ENCODE measurements around the gene RBKS. TPM values are rescaled to one million over a fixed set of nuclear protein-coding genes. Genes with fewer than 3 reads are reported as not detected.

Gene RBKS
- total and polyA plus RNA-seq, 2 of the 8 experiments (the other 6 are each of a cell fraction or from before 2014, with no cell fraction given): 1.1 to 1.5 TPM

- H3K27me3 ChIP-seq (replicated peaks in 1 of 4; ENCODE audit: control insufficient read depth in 3 of 4, extremely low read depth in 1 of 4, insufficient read depth in 3 of 4, low read length in 3 of 4): no peaks in the 10 kb centered on the region
- no peak overlapping the region for H2BK120ac ChIP-seq (replicated peaks; ENCODE audit: low read depth, low read length)
- H2AFZ ChIP-seq (ENCODE audit: low read length): no peak overlapping the region
- no peak overlapping the region for H3K4me2 ChIP-seq (ENCODE audit: insufficient read depth in 1 of 2, low read depth in 2 of 2, low read length in 2 of 2)
- ChIA-PET POLR2A (ENCODE audit: partially characterized antibody) (no interaction called here), CTCF (ENCODE audit: partially characterized antibody) (interaction anchor here (0.6 to 1.2 kb wide), 2 partner anchors 12 to 20 kb away, joined by 3 read pairs; no protein-coding TSS in a partner anchor)
- H2AK5ac ChIP-seq (ENCODE audit: low read depth, low read length): no peak overlapping the region
- no peaks in the 10 kb centered on the region for H3K79me1 ChIP-seq (ENCODE audit: low read depth, low read length)
- H3K18ac ChIP-seq (ENCODE audit: extremely low read depth, low read length): no peak overlapping the region
- H4K20me1 ChIP-seq (replicated peaks in 1 of 2; ENCODE audit: control insufficient read depth in 1 of 2, insufficient read depth in 2 of 2, low read length in 2 of 2): peaks cover 0 to 2% of the 10 kb centered on the region in 2 experiments
- H2BK5ac ChIP-seq (ENCODE audit: low read depth, low read length): no peak overlapping the region
- H4K91ac ChIP-seq (replicated peaks; ENCODE audit: insufficient read length, low read length): no peak overlapping the region
- H3K9ac ChIP-seq (replicated peaks in 1 of 4; ENCODE audit: extremely low read depth in 1 of 4, low read depth in 3 of 4, low read length in 3 of 4): no peak overlapping the region
- no peak overlapping the region for H3K4ac ChIP-seq (replicated peaks; ENCODE audit: insufficient read length, low read depth, low read length)
- H3K23ac ChIP-seq (ENCODE audit: insufficient read length): no peak overlapping the region
- no peak for TF ChIP-seq SP1 (IDR thresholded peaks at IDR 0.05; ENCODE audit: low read depth, low read length)
- FAIRE-seq (no peak), DNase-seq (ENCODE audit: low read depth in 1 of 2, low spot score in 2 of 2) (peak in 1 of 2 experiments; percentile 27)
- no peak overlapping the region for H2BK12ac ChIP-seq (ENCODE audit: low read depth, low read length)
- no peak overlapping the region for H4K8ac ChIP-seq (ENCODE audit: extremely low read depth, insufficient read depth, low read length)
- H2BK20ac ChIP-seq (ENCODE audit: low read length): no peak overlapping the region
- H3K9me3 ChIP-seq (ENCODE audit: insufficient read depth in 2 of 2, low read depth in 1 of 2, low read length in 1 of 2): no peaks in the 10 kb centered on the region
- 0 out of 2 replicates have a peak overlapping the region, but pooled peaks have one; percentile 53 for H2BK15ac ChIP-seq (ENCODE audit: low read length)
- no peaks in the 10 kb centered on the region; the same call in 1 of the 2 replicates for H3K23me2 ChIP-seq (ENCODE audit: low read depth, low read length)
- no peak overlapping the region for H3K27ac ChIP-seq (ENCODE audit: low read depth, low read length)
- H3K14ac ChIP-seq (ENCODE audit: insufficient read length): no peak overlapping the region
- H3K4me1 ChIP-seq (replicated peaks in 1 of 4; ENCODE audit: control insufficient read depth in 3 of 4, insufficient read depth in 4 of 4, low read length in 3 of 4): no peaks in the 10 kb centered on the region
- no peak overlapping the region for H4K5ac ChIP-seq (ENCODE audit: insufficient read length, low read depth, low read length)
- H3K36me3 ChIP-seq (ENCODE audit: control insufficient read depth in 2 of 4, insufficient read depth in 4 of 4, low read length in 3 of 4): no peaks in the 10 kb centered on the region
- no peaks in the 10 kb centered on the region for H3K79me2 ChIP-seq (ENCODE audit: control insufficient read depth in 1 of 2, insufficient read depth in 2 of 2, low read length in 2 of 2)
- no peak overlapping the region for H3K4me3 ChIP-seq (ENCODE audit: extremely low read depth in 1 of 4, insufficient read depth in 2 of 4, low read depth in 3 of 4, low read length in 4 of 4)
- WGBS, 2 experiments (ENCODE audit: extremely low coverage in 1 of 2, insufficient coverage in 1 of 2, insufficient read length in 1 of 2, insufficient replicate concordance in 2 of 2, low coverage in 1 of 2, low lambda C conversion rate in 2 of 2, missing lambda C conversion rate in 1 of 2): 70% methylated on average over 6 of the region's 6 CpGs; no CpG with 5 or more reads in 1 of the 2 experiments
- H3K56ac ChIP-seq (replicated peaks; ENCODE audit: insufficient read length, low read depth, low read length): no peak overlapping the region
These were observed 89.3 kb downstream of the RBKS start for GRCh38 chr2:27800856-27801255.

All from H1 (cell line).